Gastroesophageal sphincter (tissue), 3 donors: ENCODE results near the gene QPCT.

Source experiments
- CTCF ChIP-seq, 4 experiments: fragments of 200-600 bp in 2 of 4; fragments of 450-650 bp in 2 of 4; sonication (generic) in 1 of 4; IDR thresholded peaks; one replicate each; pipeline ENCODE4 v1.5.1; 2017 to 2019; ENCODE audit warnings: antibody characterized with exemption in 4 of 4, mild to moderate bottlenecking in 2 of 4, moderate library complexity in 2 of 4
- EP300 ChIP-seq: sonication (generic); formaldehyde crosslinking; IDR thresholded peaks from one replicate; pipeline ENCODE4 v1.6.1; 2017; ENCODE audit warnings: antibody characterized with exemption, mild to moderate bottlenecking
- POLR2A ChIP-seq, 2 donors: fragments of 450-650 bp; IDR thresholded peaks; one replicate each; pipeline ENCODE4 v1.6.1; 2017; ENCODE audit warnings: antibody characterized with exemption in 2 of 2, mild to moderate bottlenecking in 2 of 2, moderate library complexity in 1 of 2
- POLR2AphosphoS5 ChIP-seq: sonication (generic); formaldehyde crosslinking; IDR thresholded peaks from one replicate; pipeline ENCODE4 v1.6.1; 2017; ENCODE audit warnings: antibody characterized with exemption

- TF ChIP-seq CTCF (IDR thresholded peaks at IDR 0.05) (no peak), POLR2A (IDR thresholded peaks at IDR 0.05) (no peak), POLR2AphosphoS5 (no peak), EP300 (no peak)
Measured at GRCh38 chr2:37315364-37315763, 29.1 kb upstream of the QPCT start.
